Kidney capillary endothelial cell (primary cell): ENCODE results near the gene ARMC9.

Experiments used
- DNase-seq: peaks from one replicate; pipeline ENCODE4 v3.0.0-alpha.2; 2018; ENCODE audit warnings: low spot score

Gene ARMC9

DNA sequence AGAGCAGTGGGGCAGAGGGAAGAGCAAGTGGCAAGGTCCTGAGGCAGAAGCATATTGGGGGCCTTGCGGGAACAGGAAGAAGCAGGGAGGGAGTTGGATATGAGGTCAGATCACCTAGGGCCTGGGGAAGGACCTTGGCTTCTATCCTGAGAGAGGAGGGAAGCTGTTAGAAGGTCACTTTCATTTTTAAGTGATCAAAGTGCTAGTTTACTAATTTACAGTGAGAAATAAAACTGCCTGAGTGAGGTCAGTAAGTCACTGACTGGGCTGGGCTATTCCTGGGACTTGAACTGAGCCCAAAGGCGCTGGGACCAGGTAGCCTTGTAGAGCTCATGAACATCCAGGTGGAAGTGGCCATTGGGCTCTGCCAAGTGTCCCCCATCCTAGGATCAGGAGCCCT, 120.5 kb downstream of the ARMC9 start:
- no peak for DNase-seq

DNA sequence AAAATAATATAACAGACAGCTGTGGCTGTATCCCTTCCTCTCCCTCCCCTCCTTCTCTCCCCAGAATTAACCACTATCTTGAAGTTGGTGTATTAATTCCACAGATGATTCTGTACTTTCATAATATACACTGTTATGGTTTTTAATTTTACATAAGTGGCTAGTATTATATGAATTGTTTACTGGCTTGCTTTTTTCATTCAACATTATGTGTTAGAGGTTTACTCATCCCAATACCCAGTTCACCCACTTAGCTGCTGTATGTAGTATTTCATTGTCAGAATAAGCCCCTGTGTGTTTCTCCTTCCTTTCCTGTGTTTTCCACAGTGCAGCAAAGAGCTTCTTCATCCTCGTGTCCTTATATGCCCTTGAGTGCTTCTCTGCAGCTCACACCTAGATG, 121.4 kb downstream of the ARMC9 start:
- no peak for DNase-seq

DNA sequence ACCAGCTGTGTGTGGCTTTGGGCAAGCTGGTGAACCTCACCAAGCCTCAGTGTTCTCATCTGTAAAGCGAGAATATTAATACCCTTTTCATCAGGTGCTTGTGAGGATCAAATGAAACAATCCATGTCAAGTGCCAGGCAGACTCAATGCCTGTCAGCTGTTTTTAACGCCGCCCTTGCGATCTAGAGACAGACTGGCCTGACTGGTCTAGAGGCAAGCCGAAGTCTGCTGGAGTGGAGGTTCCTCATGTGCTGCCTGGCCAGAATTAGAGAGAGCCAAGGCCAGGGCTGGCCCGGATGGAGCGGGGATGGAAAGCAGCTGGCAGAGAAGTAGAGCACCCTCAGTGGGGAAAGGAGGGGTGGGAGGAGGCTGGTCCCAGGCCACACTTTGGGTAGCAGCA, 122.6 kb downstream of the ARMC9 start:
- no peak for DNase-seq

DNA sequence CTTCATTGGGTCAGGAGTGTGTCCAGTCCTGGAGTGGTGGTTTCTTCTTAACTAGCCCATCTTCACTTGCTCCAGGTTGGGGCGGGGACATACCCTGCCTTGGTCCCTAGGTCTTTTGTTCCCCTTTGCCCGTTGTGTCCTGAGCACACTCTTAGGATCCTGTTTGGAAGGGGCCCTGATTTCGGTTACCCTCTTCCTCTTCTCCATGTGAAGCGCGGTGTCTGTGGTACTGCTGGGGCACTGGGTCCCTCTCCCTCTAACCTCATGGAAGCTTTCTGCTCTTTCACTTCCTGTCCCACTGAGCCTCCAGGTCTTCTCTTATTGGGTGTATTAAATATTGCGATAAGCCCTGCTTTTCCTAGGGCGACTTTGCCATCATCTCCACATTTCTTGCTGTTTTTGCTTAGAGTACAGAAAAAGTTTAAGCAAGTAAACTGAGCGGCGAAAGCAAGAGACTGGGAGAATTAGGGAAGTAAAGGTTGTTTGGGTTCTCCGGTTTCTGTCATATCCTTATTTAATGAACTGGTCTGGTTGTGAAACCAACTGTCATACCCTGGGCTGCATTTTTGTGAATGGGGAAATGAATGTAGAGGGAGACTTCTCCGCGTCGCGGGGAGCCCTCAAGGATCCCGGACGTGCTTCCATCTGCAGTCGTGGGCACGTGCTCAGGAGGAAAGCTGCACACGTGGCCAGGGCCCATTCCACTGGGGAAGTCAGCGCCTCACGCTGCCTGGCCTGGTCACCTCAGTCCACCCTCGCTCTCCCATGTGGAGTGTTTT, 123.3 kb downstream of the ARMC9 start:
- DNase-seq = no peak

DNA sequence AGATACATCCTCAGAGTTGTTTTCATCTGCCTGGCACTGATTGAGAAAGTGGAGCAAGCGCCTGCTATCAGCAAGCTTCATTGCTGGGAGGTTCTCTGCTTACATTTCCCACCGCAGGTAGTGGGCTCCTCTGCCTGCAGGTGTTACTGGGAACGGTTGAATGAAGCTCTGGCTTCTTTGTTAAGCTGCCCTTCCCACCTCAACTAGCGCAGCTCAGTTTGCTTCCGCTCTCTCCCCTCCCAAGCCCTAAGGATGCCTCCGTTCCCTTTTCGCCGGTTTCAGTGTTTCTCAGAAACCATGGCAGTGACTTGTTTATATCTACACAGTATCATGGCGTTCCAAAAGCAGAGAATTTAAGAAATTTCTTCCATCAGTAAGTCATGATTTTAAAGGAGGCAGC, 124.9 kb downstream of the ARMC9 start:
- DNase-seq = no peak

DNA sequence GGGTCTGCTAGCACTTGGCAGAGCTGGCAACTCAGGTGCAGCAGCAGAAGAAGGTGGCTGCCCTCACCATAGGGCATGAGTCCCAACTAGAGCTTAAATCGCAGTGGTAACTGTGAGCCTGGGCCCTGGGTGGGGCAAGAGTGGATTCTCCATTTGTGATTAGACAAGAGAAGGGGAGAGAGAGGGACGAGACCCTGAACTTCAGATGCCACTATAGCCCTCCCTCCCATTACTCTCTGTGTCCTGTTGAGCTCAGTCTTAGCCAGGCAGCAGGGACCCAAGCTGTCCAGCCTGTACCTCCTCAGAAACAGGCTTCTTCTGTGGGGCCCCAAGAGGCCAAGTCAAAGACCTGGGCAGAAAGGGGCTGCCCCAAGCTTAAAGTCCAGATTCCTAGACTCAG, 127.4 kb downstream of the ARMC9 start:
- DNase-seq = no peak

DNA sequence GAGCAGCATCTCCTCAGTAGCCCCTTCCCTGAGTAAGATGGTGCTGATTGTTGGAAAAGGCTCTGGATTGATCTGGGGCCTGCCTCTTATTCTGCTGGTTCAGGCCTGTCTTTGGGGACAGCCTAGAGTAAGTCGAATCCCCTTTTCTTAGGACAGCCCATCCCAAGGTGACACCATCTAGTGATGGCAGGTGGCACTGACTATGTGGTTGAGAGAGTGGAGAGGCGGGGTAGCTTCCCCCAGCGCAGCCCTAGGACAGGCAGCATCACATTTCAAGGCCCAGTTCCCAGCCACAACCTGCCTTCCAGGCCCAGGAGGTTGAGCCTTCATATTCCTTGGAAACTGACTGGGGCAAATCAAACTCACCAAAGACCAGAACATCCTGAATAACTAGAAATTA, 128.0 kb downstream of the ARMC9 start:
- DNase-seq = no peak

DNA sequence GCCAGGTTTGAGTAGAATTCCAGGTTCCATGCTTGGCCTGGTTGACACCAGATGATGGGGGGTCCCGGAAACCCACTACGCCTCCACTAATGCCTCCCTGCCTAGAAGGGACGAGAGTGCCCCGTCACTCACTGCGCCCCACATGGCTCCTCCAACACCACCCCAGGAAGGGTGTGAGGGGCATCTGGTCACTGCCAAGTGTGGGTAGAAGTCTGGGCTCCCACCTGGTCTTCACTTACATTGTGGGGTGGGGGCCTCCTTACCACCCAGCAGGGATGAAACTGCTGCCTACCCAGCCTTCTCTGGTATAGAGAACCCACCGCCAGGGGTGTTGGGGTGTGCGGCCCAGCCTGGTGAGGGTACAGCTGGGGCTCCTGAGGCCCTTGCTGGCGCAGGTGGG, 131.9 kb downstream of the ARMC9 start:
- DNase-seq = no peak

DNA sequence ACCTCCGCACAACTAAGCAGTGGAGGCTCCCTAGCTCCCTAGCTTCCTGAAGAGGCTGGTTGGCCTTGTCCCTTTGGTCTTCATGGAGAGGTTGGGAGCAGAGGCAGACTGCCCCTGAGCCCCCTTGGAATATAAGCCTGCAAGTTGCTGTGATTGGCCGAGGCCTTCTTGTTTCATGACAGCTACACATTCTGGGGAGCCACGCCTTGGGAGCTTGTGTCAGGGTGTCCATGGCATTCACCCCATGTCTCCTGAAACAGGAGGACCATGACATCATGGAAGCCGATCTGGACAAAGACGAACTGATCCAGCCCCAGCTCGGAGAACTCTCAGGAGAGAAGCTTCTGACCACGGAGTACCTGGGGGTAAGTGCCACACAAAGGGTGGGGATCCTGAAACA, 133.1 kb downstream of the ARMC9 start:
- no peak for DNase-seq

DNA sequence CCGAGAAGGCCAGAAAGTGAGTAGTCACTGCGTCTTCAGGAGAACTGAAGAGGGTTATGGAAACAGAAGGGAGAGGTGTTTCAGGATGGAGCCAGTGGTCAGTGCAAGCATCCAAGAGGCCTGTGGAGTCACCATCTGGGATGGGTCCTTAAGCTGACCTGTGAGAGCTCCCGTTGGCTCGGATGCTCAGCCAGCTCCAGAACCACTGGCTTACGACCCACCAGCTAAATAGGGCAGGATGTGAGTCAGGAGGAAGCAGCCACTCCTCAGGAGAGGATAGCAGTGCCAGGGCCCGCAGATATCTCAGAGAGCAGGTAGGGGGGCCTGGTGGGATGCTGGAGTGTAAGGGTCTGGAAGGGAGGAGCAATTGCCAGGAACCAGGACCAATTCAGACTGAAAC, 134.0 kb downstream of the ARMC9 start:
- DNase-seq = peak; percentile 9

DNA sequence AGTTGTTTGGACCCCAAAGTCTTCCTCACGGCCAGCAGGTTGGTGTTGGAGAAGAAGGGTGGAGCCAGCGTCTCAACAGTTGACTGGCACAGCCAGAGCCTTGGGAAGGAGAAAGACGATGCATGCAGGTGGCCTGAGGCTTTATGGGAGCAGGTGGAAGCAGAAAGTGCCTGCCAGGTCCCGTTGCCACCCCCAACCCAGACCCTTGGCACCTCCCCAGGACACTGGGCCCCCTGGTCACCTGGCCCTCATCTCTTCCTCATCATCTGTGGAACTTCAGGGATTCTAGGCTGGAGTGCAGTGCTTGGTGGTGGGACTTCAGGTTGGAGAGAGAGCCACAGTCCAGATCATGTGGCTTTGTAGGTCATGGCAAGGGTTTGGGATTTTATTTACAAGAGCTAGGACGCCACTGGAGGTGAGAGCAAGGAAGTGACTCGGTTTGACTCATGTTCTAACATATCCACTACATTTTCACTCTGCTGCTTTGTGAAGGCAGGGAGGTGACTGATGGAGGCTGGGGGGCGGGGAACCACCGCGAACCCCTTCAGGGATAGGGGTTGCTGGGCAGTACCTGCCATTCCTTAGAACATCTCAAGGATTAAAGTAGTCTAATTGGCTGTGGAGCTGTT, 134.6 kb downstream of the ARMC9 start:
- peak; percentile 10 for DNase-seq

DNA sequence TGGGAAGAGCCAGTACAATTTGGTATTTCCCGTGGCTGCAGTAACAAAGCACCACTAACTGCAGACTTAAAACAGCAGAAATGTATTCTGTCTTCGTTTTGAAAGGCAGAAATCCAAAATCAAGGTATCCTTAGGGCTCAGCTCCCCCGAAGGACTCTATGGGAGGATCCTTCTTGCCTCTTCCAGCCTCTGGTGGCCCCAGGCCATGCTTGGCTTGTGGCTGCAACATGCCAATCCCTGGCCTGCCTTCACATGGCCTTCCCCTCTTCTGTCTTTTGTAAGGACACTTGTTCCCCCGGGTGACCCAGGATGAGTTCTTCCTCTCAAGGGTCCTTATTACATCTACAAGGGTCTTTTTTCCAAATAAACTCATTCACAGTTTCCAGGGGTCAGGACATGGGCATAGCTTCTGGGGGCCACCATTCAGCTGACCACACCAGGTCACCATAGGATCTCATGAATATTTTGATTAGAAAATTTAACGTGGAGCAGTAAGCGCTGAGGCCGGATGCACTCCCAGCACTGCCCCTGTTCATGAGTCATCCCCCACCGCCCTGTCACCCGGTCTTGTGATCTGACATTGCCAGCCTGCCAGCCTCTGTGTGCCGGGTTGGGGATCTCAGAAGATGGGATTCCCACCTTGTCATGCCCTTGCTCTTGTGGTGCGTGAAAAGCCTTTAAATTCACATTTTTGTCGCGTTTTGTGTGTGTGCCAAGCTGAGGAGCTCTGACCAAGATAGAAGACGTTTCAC, 135.9 kb downstream of the ARMC9 start:
- DNase-seq = no peak

DNA sequence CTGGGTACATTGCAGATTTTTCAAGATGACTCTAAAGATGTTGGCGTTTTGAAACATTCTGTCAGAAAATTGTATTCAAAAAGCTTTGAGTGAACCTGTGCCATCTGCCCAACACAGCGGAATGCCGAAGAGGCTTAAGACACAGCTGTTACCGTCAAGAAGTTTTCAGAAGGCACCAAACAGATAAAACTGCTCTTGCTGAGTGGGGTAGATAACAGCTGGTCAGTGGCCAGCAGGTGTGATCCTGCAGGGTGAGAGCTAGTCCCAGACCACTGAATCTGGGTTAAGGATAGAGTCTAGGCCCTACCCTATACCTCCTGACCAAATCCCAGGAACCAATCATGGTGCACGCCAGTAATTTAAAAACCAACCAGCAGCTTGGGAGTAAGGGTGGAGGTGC, 136.6 kb downstream of the ARMC9 start:
- DNase-seq = no peak

DNA sequence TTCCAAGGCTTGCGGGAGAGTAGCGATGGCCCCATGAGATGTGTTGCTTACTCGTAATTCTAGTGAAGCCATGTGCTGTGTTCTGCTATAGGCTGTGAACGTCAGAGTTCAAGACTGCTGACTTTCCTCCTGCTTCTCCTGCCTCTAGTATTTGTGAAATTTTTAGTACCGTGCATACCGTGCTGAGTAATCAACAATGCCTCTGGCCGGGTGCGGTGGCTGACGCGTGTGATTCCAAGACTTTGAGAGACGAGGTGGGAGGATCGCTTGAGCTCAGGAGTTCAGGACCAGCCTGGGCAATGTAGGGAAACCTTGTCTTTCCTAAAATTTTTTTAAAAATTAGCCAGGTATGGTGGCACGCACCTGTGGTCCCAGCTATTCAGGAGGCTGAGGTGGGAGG, 137.2 kb downstream of the ARMC9 start:
- no peak for DNase-seq

DNA sequence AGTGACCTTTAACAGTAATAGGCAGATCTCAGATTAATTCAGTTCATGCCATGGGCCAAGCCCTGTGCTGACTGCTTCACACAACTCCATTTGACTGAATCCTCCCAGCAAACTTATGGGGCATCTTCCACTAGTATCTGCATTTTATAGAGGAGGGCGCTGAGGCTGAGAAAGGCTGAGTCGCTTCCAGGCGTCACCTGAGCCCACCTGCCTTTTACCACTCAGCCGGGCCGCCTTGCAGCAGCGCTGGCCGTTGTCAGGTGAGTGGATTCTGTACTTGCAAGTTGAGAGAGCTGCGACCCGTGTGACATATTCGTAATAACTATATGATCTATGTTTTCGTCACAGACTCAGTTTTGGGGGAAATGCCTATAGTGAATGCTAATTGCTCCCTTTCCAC, 137.8 kb downstream of the ARMC9 start:
- DNase-seq = no peak

DNA sequence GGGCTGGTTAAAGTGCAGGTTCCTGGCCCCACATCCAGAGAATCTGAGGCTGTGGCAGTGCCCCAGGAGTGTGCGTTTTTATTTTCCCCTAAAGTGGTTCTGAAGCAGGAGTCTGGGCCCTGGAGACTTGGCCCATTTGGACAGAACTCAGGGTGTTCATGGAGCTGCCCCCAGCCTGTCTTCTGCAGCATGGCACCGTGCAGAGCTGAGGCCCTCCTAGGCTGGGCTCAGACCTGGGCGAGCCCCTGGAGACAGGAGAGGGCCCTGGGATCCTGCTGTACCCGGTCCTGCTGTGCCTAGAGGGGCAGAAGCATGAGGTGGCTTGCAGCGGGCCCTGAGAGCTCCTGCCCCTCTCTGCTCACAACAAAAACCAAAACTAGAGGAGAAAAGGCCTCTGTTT, 138.3 kb downstream of the ARMC9 start:
- DNase-seq = no peak

DNA sequence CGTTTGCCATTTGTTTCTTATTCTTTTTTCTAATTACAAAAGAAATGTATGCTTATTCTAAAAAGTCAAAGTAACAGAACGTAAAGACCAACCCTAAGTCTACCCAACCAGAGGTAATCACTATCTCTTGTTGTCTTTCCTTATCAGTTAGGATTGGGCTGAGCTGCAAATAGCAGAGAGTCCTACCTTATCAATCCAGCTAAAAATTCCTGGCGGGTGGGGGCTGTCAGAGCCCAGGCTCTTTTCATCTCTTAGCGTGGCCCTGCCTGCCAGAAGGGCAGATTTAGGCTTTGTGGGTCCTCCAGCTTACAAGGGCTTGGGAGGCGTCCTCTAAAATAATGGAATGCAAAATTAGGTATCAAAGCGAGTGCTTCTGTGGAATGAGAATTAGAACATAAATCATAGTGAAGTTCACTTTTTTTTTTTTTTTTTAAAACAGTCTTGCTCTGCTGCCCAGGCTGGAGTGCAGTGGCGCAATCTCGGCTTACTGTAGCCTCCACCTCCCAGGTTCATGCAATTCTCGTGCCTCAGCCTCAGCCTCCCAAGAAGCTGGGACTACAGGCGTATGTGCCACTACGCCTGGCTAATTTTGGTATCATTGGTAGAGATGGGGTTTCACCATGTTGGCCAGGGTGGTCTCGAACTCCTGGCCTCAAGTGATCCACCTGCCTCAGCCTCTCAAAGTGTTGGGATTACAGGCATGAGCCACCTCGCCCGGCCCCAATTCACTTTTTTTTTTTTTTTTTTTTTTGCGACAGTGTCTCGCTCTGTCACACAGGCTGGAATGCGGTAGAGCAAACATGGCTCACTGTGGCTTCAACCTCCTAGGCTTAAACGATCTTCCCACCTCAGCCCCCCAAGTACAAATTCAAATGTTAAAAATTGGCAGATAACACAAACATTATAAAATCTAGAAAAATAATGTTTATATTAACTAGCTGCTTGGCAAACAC, 139.7 kb downstream of the ARMC9 start:
- DNase-seq = no peak

DNA sequence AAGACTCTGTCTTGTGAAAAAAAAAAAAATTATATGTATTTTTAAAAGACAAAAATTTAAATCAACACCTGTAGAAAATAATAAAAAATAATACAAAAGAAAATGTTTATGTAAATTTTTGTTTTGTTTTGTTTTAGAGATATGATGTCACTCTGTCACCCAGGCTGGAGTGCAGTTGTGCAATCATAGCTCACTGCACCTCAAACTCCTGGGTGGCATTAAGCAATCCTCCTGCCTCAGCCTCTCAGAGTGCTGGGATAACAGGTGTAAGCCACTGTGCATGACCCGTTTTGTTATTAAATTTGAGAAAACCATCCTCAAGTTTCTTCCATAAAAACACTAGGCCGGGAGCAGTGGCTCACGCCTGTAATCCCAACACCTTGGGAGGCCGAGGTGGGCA, 140.9 kb downstream of the ARMC9 start:
- no peak for DNase-seq

DNA sequence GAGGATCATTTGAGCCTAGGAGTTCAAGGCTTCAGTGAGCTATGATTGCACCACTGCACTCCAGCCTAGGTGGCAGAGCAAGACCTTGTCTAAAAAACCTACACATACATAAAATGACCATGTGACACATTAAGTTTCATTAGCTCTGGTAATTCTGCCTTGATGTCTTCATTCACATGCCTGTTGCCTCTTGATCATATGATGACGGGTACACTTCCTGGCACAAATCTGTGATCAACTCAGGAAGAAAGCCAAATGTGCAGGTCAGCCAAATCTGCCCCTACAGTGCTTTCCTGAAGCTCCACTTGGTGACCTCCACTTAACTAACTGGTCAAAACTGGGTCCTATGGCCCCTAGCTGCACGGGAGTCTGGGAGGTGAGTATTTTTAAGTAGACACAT, 142.7 kb downstream of the ARMC9 start:
- DNase-seq = no peak

DNA sequence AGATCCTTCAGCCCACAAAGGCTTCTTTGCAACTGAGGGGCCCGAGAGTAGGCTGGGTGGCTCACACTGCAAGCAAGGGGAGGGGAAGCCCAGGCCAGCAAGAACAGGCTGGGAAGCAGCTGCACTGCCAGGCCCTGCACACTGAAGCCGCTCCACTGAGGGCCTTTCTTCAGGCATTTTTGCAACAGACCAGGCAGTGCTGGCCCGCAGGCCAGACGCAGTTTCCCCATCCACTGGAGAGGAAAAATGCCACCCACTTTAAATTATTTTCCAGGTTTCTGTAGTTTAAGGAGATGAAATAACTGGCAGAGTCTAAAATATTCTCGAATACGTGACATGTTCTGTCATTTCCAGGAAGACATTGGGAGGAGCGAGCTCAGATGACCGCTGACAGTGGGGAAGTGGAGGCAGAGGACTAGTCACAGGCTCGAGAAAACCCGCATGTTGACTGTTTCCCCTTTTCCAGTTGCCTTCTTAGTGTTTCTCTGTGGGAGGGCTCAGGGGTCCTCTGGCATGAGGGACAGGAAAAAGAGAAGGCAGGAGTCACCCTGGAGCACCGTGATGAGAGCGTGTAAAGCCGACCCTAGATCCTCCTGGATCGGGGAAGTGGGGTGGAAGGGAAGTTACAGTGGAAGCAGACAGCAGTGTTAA, 143.8 kb downstream of the ARMC9 start:
- DNase-seq = no peak

DNA sequence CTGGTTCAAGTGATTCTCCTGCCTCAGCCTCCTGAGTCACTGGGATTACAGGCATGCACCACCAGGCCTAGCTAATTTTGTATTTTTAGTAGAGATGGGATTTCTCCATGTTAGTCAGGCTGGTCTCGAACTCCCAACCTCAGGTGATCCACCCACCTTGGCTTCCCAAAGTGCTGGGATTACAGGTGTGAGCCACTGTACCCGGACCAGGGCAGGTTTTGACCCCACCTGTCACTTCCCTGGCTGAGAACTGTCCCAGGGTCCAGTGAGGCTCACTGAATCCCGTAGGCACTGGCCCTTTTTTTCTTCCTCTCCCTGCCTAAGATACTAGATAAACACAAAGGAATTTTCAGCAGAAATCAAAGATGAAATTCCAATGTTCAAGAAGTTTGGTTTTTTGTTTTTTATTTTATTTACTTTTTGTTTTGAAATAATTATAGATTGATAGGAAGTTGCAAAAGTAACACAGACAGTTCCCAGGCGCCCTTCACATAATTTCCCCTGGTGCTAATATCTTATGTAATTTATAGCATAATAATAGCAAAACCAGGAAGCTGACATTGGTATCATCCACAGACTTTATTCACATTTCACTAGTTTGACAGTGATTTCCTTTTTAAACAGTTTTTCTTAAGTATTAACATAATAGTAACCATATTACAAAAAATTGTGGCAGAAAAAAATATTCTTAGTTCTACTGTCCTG, 144.7 kb downstream of the ARMC9 start:
- no peak for DNase-seq
